ENCODE data around the gene CUTC.
"Not testable (repeated sequence)": the region's sequence is repeated elsewhere in the genome, so short reads cannot be mapped to it uniquely, and the experiment has no call there.

CUTC gene

DNA sequence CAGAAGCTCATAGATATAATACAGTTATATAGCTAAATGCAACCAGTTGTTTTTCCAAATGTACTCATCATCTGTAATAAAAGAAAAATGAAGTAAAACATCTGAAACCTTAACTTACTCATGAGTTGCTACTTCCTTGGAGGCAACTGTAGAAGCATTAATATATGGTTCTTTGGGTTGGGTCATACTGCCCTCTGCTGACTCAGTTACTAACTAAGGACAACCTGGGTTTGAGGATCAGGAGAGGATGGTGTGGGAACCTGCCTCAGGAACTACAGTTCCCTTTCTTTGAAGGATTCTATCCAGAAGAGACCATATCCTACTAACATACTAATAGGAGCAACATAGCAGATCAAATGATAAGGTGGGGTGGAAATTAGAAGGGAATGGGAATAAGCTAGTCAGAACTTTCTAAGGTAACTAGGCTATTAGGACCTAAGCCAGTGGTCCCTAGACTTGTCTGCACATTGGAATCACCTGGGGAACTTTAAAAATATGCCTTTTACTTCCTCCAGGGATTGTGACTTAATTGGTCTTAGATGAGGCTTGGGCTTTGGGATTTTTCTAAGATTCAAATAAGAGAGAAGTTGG is 20.8 kb upstream of the CUTC start:
- no peak overlapping the region for H3K4me3 ChIP-seq (ENCODE audit: low read length)

DNA sequence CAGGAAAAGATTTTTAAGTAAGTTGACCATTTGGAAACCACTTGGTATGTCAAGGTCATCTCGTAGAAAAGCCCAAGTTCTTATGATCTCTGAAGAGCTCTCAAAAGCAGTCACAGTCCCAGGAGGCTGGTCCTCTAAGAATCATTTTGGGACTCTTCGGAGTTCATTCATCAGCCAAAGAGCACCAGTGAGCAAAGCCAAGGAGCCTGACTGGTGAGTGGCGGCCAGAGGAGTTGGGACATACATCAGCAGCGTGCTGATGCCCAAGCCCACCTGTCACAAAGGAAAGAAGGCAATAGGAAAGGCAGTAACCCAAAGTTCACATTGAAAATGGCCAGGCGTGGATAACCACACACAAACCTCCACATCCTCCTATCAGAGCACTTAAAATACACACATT is 17.6 kb upstream of the CUTC start:
- Histone ChIP-seq H3K9ac (ENCODE audit: low read depth, low read length) (no peak overlapping the region), H3K4me3 (ENCODE audit: low read length) (no peak overlapping the region), H3K9me3 (replicated peaks; ENCODE audit: low read length) (no peaks in the 10 kb centered on the region), H3K4me1 (ENCODE audit: control insufficient read depth, insufficient read depth, low read length) (peaks cover 14% of the 10 kb centered on the region), H3K27me3 (ENCODE audit: control insufficient read depth, insufficient read depth, low read length) (no peaks in the 10 kb centered on the region), H3K36me3 (ENCODE audit: insufficient read depth, low read length) (peaks cover 77% of the 10 kb centered on the region), H3K4me2 (ENCODE audit: low read length) (no peak overlapping the region)

More for the DNA sequence above, 20.8 kb upstream of the CUTC start:
- H3K36me3 ChIP-seq (ENCODE audit: insufficient read depth, low read length) = peaks cover 65% of the 10 kb centered on the region
- no peak overlapping the region for H3K9ac ChIP-seq (ENCODE audit: low read depth, low read length)
- H3K27me3 ChIP-seq (ENCODE audit: control insufficient read depth, insufficient read depth, low read length) = no peaks in the 10 kb centered on the region
- H3K9me3 ChIP-seq (replicated peaks; ENCODE audit: low read length) = no peaks in the 10 kb centered on the region
- H3K4me2 ChIP-seq (ENCODE audit: low read length) = no peak overlapping the region
- H3K4me1 ChIP-seq (ENCODE audit: control insufficient read depth, insufficient read depth, low read length) = peaks cover 15% of the 10 kb centered on the region

DNA sequence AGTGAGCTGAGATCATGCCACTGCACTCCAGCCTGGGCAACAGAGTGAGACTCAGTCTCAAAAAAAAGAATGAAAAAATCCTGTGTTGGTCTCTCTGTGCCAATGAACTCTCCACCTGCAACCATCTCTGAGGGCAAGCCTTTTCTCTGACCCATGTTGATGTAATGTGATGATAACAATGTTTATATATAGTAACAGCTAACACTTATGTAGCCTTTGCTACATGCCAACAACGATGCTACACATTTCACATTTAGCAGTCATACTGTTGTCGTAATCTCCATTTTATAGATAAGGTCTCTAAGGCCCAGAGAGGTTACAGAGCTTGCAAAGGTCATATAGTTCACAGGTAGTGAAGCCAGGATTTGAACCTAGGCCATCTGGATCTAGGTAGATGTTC is 11.6 kb upstream of the CUTC start:
- no peak overlapping the region for H3K4me2 ChIP-seq (ENCODE audit: low read length)
- no peaks in the 10 kb centered on the region for H3K27me3 ChIP-seq (ENCODE audit: control insufficient read depth, insufficient read depth, low read length)
- H3K4me1 ChIP-seq (ENCODE audit: control insufficient read depth, insufficient read depth, low read length) = no peaks in the 10 kb centered on the region
- no peak overlapping the region for H3K4me3 ChIP-seq (ENCODE audit: low read length)
- no peak overlapping the region for H3K9ac ChIP-seq (ENCODE audit: low read depth, low read length)
- H3K36me3 ChIP-seq (ENCODE audit: insufficient read depth, low read length) = peaks cover 69% of the 10 kb centered on the region
- H3K9me3 ChIP-seq (replicated peaks; ENCODE audit: low read length) = no peaks in the 10 kb centered on the region

DNA sequence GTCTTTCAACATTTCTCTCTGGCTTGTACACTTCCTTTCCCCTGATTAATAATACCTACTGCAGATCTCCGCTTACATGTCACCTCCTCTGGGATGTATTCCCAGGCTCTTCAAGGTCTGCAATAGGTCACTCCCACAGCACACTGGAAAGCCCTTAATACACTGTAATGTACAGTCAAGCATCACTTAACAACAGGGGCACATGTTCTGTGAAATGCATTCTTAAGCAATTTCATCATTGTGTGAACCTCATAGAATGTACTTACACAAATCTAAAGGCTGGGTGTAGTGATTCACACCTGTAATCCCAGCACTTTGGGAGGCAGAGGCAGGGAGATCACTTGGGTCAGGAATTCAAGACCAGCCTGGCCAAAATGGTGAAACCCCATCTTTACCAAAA is 2.0 kb upstream of the CUTC start:
- Histone ChIP-seq H3K9ac (ENCODE audit: low read depth, low read length) (no peak overlapping the region), H3K27me3 (ENCODE audit: control insufficient read depth, insufficient read depth, low read length) (no peaks in the 10 kb centered on the region), H3K4me1 (ENCODE audit: control insufficient read depth, insufficient read depth, low read length) (peaks cover 6% of the 10 kb centered on the region), H3K36me3 (ENCODE audit: insufficient read depth, low read length) (peaks cover 41% of the 10 kb centered on the region), H3K4me2 (ENCODE audit: low read length) (no peak overlapping the region), H3K9me3 (replicated peaks; ENCODE audit: low read length) (no peaks in the 10 kb centered on the region), H3K4me3 (ENCODE audit: low read length) (no peak overlapping the region)

GRCh38 chr10:99731306-99732032 is 565 bp upstream of the CUTC start:
- Histone ChIP-seq H3K4me2 (ENCODE audit: low read length) (peak overlapping the region; percentile 97), H3K36me3 (ENCODE audit: insufficient read depth, low read length) (peaks cover 29% of the 10 kb centered on the region), H3K4me3 (ENCODE audit: low read length) (peak overlapping the region; percentile 89), H3K9ac (ENCODE audit: low read depth, low read length) (peak overlapping the region; percentile 90), H3K4me1 (ENCODE audit: control insufficient read depth, insufficient read depth, low read length) (peaks cover 6% of the 10 kb centered on the region), H3K27me3 (ENCODE audit: control insufficient read depth, insufficient read depth, low read length) (no peaks in the 10 kb centered on the region), H3K9me3 (replicated peaks; ENCODE audit: low read length) (no peaks in the 10 kb centered on the region)

DNA sequence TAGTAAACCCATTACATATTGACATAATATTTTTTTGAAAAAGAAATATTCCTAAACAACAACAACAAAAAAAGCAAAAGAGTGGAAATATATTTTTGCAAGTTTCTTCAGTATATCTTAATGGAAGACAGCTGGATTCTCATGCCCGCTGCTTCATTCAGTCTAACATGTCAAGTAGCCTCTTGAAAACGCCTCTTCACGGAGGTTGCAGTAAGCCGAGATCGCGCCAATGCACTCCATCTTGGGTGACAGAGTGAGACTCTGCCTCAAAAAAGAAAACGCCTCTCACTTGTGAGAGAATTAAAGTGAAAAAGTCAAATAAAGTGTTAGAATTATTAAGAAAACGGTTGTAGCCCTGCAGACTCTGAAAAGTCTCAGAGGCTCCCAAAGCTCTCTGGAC is 1.3 kb downstream of the CUTC start:
- Histone ChIP-seq H3K9ac (ENCODE audit: low read depth, low read length) (no peak overlapping the region), H3K27me3 (ENCODE audit: control insufficient read depth, insufficient read depth, low read length) (no peaks in the 10 kb centered on the region), H3K4me1 (ENCODE audit: control insufficient read depth, insufficient read depth, low read length) (peaks cover 6% of the 10 kb centered on the region), H3K36me3 (ENCODE audit: insufficient read depth, low read length) (peaks cover 23% of the 10 kb centered on the region), H3K4me2 (ENCODE audit: low read length) (peak overlapping the region; percentile 97), H3K4me3 (ENCODE audit: low read length) (no peak overlapping the region), H3K9me3 (replicated peaks; ENCODE audit: low read length) (no peaks in the 10 kb centered on the region)

- H3K36me3 ChIP-seq (ENCODE audit: insufficient read depth, low read length) = peaks cover 24% of the 10 kb centered on the region
- not testable (repeated sequence) for H3K9ac ChIP-seq (ENCODE audit: low read depth, low read length); H3K4me1 ChIP-seq (ENCODE audit: control insufficient read depth, insufficient read depth, low read length); H3K4me3 ChIP-seq (ENCODE audit: low read length); H3K27me3 ChIP-seq (ENCODE audit: control insufficient read depth, insufficient read depth, low read length); H3K9me3 ChIP-seq (replicated peaks; ENCODE audit: low read length); H3K4me2 ChIP-seq (ENCODE audit: low read length)
These were observed 2.1 kb downstream of the CUTC start for GRCh38 chr10:99734111-99734510.

DNA sequence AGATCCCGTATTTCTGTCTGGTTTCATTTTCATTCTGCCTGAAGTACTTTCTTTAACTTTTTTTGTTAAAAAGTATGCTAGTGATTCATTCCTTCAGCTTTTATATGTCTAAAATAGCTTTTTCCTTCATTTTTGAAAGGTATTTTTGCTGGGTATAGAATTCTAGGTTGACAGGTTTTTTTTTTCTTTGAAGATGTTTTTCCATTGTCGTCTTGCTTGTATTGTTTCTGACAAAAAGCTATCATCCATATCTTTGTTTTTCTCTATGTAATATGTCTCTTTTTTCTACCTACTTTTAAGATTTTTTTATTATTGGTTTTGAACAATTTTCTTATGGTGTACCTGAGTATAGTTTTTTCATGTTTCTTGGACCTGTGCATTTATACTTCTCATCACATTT is 8.2 kb downstream of the CUTC start:
- Histone ChIP-seq H3K9me3 (replicated peaks; ENCODE audit: low read length) (peaks cover 8% of the 10 kb centered on the region), H3K27me3 (ENCODE audit: control insufficient read depth, insufficient read depth, low read length) (no peaks in the 10 kb centered on the region), H3K9ac (ENCODE audit: low read depth, low read length) (no peak overlapping the region), H3K4me3 (ENCODE audit: low read length) (no peak overlapping the region), H3K4me2 (ENCODE audit: low read length) (no peak overlapping the region), H3K4me1 (ENCODE audit: control insufficient read depth, insufficient read depth, low read length) (peaks cover 30% of the 10 kb centered on the region), H3K36me3 (ENCODE audit: insufficient read depth, low read length) (peaks cover 63% of the 10 kb centered on the region)

DNA sequence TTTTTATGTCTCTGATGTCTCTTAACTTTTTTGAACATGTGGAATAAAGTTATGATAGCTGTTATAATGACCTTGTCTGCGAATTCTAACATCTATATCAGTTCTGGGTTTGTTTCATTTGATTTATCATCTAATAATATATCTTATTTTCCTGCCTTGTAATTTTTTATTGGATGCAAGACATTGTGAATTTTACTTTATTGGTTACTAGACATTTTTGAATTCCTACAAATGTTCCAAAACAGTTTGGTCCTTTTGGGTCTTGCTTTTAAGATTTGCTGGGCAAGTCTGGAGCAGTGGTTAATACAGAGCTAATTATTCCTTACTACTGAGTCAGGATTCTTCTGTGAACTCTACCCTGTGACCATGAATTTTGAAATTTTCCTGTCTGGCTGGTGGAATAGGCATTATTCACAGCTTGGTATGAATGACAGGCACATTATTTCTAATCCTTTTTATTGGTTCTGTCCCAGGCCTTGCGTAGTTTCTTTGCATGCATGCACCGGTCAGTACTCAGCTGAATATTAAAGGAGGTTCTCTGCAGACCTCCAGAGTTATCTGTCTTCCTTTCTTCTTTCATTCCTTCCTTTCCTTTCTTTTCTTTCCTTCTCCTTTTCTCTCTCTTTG is 9.0 kb downstream of the CUTC start:
- Histone ChIP-seq H3K9me3 (replicated peaks; ENCODE audit: low read length) (peaks cover 8% of the 10 kb centered on the region), H3K4me1 (ENCODE audit: control insufficient read depth, insufficient read depth, low read length) (peaks cover 30% of the 10 kb centered on the region), H3K9ac (ENCODE audit: low read depth, low read length) (peak overlapping the region; percentile 37), H3K36me3 (ENCODE audit: insufficient read depth, low read length) (peaks cover 63% of the 10 kb centered on the region), H3K4me2 (ENCODE audit: low read length) (no peak overlapping the region), H3K27me3 (ENCODE audit: control insufficient read depth, insufficient read depth, low read length) (no peaks in the 10 kb centered on the region), H3K4me3 (ENCODE audit: low read length) (no peak overlapping the region)

GRCh38 chr10:99742254-99742653 is 10.2 kb downstream of the CUTC start:
- Histone ChIP-seq H3K9ac (ENCODE audit: low read depth, low read length) (peak overlapping the region; percentile 37), H3K4me2 (ENCODE audit: low read length) (peak overlapping the region; percentile 67), H3K4me3 (ENCODE audit: low read length) (peak overlapping the region; percentile 31), H3K27me3 (ENCODE audit: control insufficient read depth, insufficient read depth, low read length) (no peaks in the 10 kb centered on the region), H3K4me1 (ENCODE audit: control insufficient read depth, insufficient read depth, low read length) (peaks cover 30% of the 10 kb centered on the region), H3K36me3 (ENCODE audit: insufficient read depth, low read length) (peaks cover 64% of the 10 kb centered on the region), H3K9me3 (replicated peaks; ENCODE audit: low read length) (peaks cover 8% of the 10 kb centered on the region)

DNA sequence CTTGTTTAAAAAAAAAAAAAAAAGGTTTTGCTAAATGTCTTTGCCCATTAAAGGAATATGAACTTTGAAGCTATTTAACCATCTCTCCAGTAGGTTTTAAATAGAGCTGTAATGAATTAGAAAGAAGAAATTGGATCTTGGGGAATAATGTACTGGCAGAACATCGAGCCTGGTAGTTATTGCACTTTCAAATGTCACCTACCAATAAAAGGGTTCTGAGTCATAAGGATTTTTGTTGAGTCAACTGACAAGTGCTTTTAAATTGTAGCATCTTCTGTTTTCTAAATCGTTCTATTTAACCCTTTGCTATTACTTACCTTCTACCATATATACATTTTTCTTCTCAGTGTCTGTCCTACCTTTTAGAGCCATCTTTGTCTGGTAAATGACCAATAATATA is 10.7 kb downstream of the CUTC start:
- peaks cover 64% of the 10 kb centered on the region for H3K36me3 ChIP-seq (ENCODE audit: insufficient read depth, low read length)
- peaks cover 8% of the 10 kb centered on the region for H3K9me3 ChIP-seq (replicated peaks; ENCODE audit: low read length)
- peaks cover 30% of the 10 kb centered on the region for H3K4me1 ChIP-seq (ENCODE audit: control insufficient read depth, insufficient read depth, low read length)
- H3K4me2 ChIP-seq (ENCODE audit: low read length) = peak overlapping the region; percentile 67
- peak overlapping the region; percentile 28 for H3K9ac ChIP-seq (ENCODE audit: low read depth, low read length)
- no peaks in the 10 kb centered on the region for H3K27me3 ChIP-seq (ENCODE audit: control insufficient read depth, insufficient read depth, low read length)
- peak overlapping the region; percentile 31 for H3K4me3 ChIP-seq (ENCODE audit: low read length)
